ENCODE data around the gene COL4A2. TPM values are rescaled to one million over a fixed set of nuclear protein-coding genes. Genes with fewer than 3 reads are reported as not detected.
A peak's percentile ranks its signal among the peaks of the same experiment; 100 is the strongest.

The COL4A2 gene
- total and polyA plus RNA-seq, 5 experiments from 2014 or later, result not detected

DNA sequence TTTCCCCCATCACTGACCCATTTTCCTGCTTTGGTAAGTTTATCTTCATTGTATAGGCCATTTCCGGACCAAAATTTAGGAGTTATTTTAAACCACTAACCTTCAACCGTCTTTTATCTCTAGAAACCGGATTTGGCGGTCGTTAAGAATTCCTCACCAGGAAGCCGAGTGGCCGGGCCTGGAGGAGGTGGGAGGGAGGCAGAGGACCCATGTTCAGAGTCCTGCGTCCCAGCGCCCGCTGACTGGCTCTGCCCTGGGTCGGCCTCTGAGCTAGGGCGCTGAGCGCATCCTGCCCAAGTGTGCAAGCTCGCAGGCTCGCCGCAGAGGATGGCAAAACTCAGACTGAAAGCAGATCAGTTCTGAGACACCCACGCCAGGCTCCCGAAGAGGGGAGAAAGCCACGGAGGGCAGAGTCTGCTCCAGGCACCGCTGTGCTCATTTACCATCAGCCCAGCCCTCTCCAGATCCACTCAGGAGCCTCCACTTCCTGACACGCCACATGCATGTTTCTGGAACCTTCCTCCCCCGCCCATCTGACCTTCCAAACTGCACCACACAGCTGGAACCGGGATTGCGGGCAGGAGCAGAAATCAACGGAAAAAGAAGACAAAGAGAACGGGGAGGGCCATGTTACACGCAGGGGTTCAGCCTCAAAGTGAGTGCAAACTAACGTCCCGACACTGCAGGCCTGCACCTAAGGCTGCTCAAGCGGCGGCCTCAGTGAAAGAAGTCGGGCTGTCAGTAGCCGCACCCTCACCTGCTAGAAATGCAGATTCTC is 8.4 kb upstream of the COL4A2 start:
- Mint-ChIP-seq H3K27me3 (peaks cover 28 to 89% (median 51%) of the 10 kb centered on the region in 5 donors), H3K4me3 (no peak overlapping the region)

DNA sequence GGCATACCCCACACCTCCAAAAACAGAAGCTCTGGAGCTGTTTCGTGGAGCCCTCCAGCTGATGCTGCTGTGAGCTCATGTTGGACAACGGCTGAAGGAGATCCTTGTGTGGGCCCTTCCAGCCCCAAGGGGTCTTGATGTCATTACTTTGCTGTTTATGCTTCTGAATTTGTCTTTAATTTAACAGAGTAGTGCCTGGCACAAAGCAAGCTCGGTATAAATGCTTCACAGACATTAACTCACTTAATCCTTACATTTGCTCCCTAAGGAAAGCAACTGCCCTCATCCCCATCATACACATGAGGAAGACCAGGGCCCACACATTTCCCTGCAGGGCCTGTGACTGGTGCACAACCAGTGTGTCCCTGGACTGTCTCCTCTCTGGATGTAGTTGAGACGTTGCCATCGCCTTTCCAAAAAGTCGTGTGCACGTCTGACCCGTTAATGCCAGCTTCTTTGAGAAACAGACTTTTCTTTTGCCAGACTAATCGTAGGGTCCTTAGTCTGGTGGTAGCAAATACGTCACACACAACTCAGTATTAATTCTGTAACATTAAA is 7.7 kb upstream of the COL4A2 start:
- H3K9me3 Mint-ChIP-seq, result no peaks in the 10 kb centered on the region
- ATAC-seq (no peak), DNase-seq (no peak)
- H3K27me3 Mint-ChIP-seq, result peaks cover 31 to 90% (median 52%) of the 10 kb centered on the region in 5 donors
- H3K4me1 Mint-ChIP-seq, result peaks cover 0 to 2% (median under 1%) of the 10 kb centered on the region in 4 donors
- POLR2A ChIA-PET, result no interaction called here
- no peaks in the 10 kb centered on the region for H3K36me3 Mint-ChIP-seq
- no peak overlapping the region for H3K27ac Mint-ChIP-seq
- H3K4me3 Mint-ChIP-seq, result no peak overlapping the region

More for the DNA sequence above, 8.4 kb upstream of the COL4A2 start:
- H3K4me1 Mint-ChIP-seq, result peaks cover 0 to 2% (median under 1%) of the 10 kb centered on the region in 4 donors
- DNase-seq (no peak), ATAC-seq (no peak)
- H3K9me3 Mint-ChIP-seq, result no peaks in the 10 kb centered on the region
- no peaks in the 10 kb centered on the region for H3K36me3 Mint-ChIP-seq
- H3K27ac Mint-ChIP-seq, result no peak overlapping the region
- POLR2A ChIA-PET, result no interaction called here

GRCh38 chr13:110300090-110300815 is 6.8 kb upstream of the COL4A2 start:
- Mint-ChIP-seq H3K4me3 (no peak overlapping the region), H3K9me3 (no peaks in the 10 kb centered on the region), H3K4me1 (peaks cover 0 to 2% (median under 1%) of the 10 kb centered on the region in 4 donors), H3K27ac (no peak overlapping the region), H3K36me3 (no peaks in the 10 kb centered on the region), H3K27me3 (peaks cover 37 to 95% (median 57%) of the 10 kb centered on the region in 5 donors)
- POLR2A ChIA-PET, result no interaction called here
- ATAC-seq, result no peak
- DNase-seq, result no peak

DNA sequence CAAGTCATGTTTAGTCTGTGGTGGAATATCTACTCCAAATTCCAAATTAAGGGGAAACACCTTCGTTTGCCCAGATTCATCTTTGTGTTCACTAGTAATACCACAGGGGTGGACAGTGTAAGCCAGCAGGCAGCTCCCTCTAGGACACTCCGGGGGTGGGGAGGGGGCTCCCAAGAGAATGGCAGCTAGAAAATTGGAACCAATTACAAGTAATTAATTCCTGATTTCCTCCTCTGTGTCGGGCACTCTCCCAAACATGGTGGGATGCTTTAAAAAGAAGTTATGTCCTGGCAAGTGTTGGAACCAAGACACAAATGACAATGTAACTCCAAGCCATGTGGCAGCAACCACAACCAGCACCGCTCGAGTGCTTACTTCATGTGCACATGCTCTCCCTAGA is 6.0 kb upstream of the COL4A2 start:
- peaks cover 0 to 3% (median under 1%) of the 10 kb centered on the region in 4 donors for H3K4me1 Mint-ChIP-seq
- peaks cover 0 to 4% (median 0%) of the 10 kb centered on the region in 3 donors for H3K36me3 Mint-ChIP-seq
- no peak for ATAC-seq
- H3K4me3 Mint-ChIP-seq, result no peak overlapping the region
- no peak for DNase-seq
- H3K27me3 Mint-ChIP-seq, result peaks cover 39 to 97% (median 61%) of the 10 kb centered on the region in 5 donors
- POLR2A ChIA-PET, result no interaction called here
- no peak overlapping the region for H3K27ac Mint-ChIP-seq
- no peaks in the 10 kb centered on the region for H3K9me3 Mint-ChIP-seq

- peaks cover 0 to 4% (median 0%) of the 10 kb centered on the region in 3 donors for H3K36me3 Mint-ChIP-seq
- no peak for ATAC-seq
- no peak overlapping the region for H3K27ac Mint-ChIP-seq
- no peak overlapping the region for H3K4me3 Mint-ChIP-seq
- POLR2A ChIA-PET, result no interaction called here
- H3K4me1 Mint-ChIP-seq, result peaks cover 0 to 3% (median under 1%) of the 10 kb centered on the region in 4 donors
- no peaks in the 10 kb centered on the region for H3K9me3 Mint-ChIP-seq
- DNase-seq, result no peak
- peaks cover 34 to 90% (median 55%) of the 10 kb centered on the region in 5 donors for H3K27me3 Mint-ChIP-seq
Measured at GRCh38 chr13:110301606-110302553, 5.2 kb upstream of the COL4A2 start.

GRCh38 chr13:110302997-110303396 is 4.1 kb upstream of the COL4A2 start:
- Mint-ChIP-seq H3K36me3 (peaks cover 0 to 4% (median 0%) of the 10 kb centered on the region in 3 donors), H3K27ac (no peak overlapping the region), H3K9me3 (no peaks in the 10 kb centered on the region), H3K4me1 (peaks cover 0 to 5% (median 2%) of the 10 kb centered on the region in 4 donors), H3K4me3 (no peak overlapping the region), H3K27me3 (peaks cover 27 to 83% (median 49%) of the 10 kb centered on the region in 5 donors)
- DNase-seq (no peak), ATAC-seq (no peak)
- POLR2A ChIA-PET, result no interaction called here

DNA sequence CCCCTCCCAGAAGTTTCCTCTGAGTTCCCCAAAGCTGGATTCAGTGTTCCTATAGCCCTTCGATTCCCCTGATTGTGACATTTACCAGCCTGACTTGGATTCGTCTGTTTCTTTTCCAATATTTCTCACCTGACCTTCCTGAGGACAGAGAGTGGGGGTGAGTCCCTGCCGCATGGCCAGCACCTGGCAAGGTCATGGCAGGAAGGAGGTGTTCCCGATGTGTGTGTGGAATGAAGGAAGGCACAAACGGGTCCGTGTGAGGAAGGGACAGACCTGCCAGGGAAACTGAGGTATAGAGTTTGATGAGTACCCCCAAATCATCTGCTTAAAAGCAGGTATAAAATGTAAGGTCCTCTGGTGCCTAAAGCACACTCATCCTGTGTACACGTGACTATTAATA is 3.4 kb upstream of the COL4A2 start:
- H3K27ac Mint-ChIP-seq, result no peak overlapping the region
- no peak for ATAC-seq
- H3K9me3 Mint-ChIP-seq, result no peaks in the 10 kb centered on the region
- POLR2A ChIA-PET, result no interaction called here
- H3K36me3 Mint-ChIP-seq, result peaks cover 0 to 4% (median 0%) of the 10 kb centered on the region in 3 donors
- no peak for DNase-seq
- H3K27me3 Mint-ChIP-seq, result peaks cover 33 to 83% (median 52%) of the 10 kb centered on the region in 5 donors
- H3K4me1 Mint-ChIP-seq, result peaks cover 0 to 11% (median 6%) of the 10 kb centered on the region in 4 donors
- H3K4me3 Mint-ChIP-seq, result no peak overlapping the region

GRCh38 chr13:110304256-110304655 is 2.8 kb upstream of the COL4A2 start:
- no peak overlapping the region for H3K27ac Mint-ChIP-seq
- H3K4me3 Mint-ChIP-seq, result no peak overlapping the region
- ATAC-seq (no peak), DNase-seq (no peak)
- POLR2A ChIA-PET, result no interaction called here
- H3K27me3 Mint-ChIP-seq, result peaks cover 33 to 83% (median 55%) of the 10 kb centered on the region in 5 donors
- no peaks in the 10 kb centered on the region for H3K9me3 Mint-ChIP-seq
- peaks cover 0 to 13% (median 6%) of the 10 kb centered on the region in 4 donors for H3K4me1 Mint-ChIP-seq
- peaks cover 0 to 4% (median 0%) of the 10 kb centered on the region in 3 donors for H3K36me3 Mint-ChIP-seq

- H3K9me3 Mint-ChIP-seq, result no peaks in the 10 kb centered on the region
- H3K4me3 Mint-ChIP-seq, result no peak overlapping the region
- no peak for ATAC-seq
- peaks cover 0 to 4% (median 0%) of the 10 kb centered on the region in 3 donors for H3K36me3 Mint-ChIP-seq
- H3K27ac Mint-ChIP-seq, result no peak overlapping the region
- H3K4me1 Mint-ChIP-seq, result peaks cover 0 to 13% (median 6%) of the 10 kb centered on the region in 4 donors
- H3K27me3 Mint-ChIP-seq, result peaks cover 34 to 82% (median 61%) of the 10 kb centered on the region in 5 donors
- no peak for DNase-seq
- POLR2A ChIA-PET, result no interaction called here
Measured at GRCh38 chr13:110305001-110305400, 2.1 kb upstream of the COL4A2 start.

GRCh38 chr13:110305544-110305943 is 1.5 kb upstream of the COL4A2 start:
- H3K27ac Mint-ChIP-seq, result no peak overlapping the region
- peaks cover 0 to 4% (median 0%) of the 10 kb centered on the region in 3 donors for H3K36me3 Mint-ChIP-seq
- peaks cover 35 to 82% (median 64%) of the 10 kb centered on the region in 5 donors for H3K27me3 Mint-ChIP-seq
- H3K9me3 Mint-ChIP-seq, result no peaks in the 10 kb centered on the region
- DNase-seq, result no peak
- no peak for ATAC-seq
- peaks cover 0 to 13% (median 6%) of the 10 kb centered on the region in 4 donors for H3K4me1 Mint-ChIP-seq
- H3K4me3 Mint-ChIP-seq, result peak overlapping the region in 2 of 10 donors; percentile 9 to 29
- POLR2A ChIA-PET, result no interaction called here

DNA sequence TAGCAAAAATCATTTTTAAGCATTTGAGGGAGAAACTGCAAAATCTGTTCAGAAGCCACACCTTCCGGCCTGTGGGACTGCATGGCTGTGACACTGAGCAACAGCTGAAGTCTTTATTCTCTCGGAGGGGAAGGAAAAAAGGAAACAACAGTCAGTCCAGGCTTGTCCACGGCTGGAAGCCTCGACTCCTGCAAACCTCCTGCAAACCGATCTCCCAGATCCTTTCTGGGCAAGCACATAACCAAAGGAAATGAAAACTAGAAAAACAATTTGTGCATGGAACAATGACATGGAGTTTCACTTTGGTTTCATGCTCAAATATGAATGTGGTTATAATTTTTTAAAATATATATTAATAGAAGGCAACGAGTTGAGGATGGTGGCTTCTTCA is 1.1 kb upstream of the COL4A2 start:
- Mint-ChIP-seq H3K4me3 (peak overlapping the region in 2 of 10 donors; percentile 9 to 29), H3K4me1 (peaks cover 0 to 13% (median 6%) of the 10 kb centered on the region in 4 donors), H3K27me3 (peaks cover 36 to 82% (median 64%) of the 10 kb centered on the region in 5 donors), H3K9me3 (no peaks in the 10 kb centered on the region), H3K36me3 (peaks cover 0 to 4% (median 0%) of the 10 kb centered on the region in 3 donors), H3K27ac (no peak overlapping the region)
- no peak for DNase-seq
- ATAC-seq, result no peak
- POLR2A ChIA-PET, result no interaction called here
